Activated naive CD8-positive, alpha-beta T cell treated with anti-CD3 and anti-CD28 coated beads, Interleukin-2, amount 50 U/mL, for 24 hours (primary cell): ENCODE results near the gene HBP1.
"Not testable (repeated sequence)": the region's sequence is repeated elsewhere in the genome, so short reads cannot be mapped to it uniquely, and the experiment has no call there.

Source experiments
- ATAC-seq: fragments of 150-1000 bp; cut with Tn5 transposase; one replicate; pipeline ENCODE4 v1.10.0; 2021
- DNase-seq: peaks from one replicate; pipeline ENCODE4 v3.0.0; 2021
- H3K27ac Mint-ChIP-seq: one replicate; pipeline ENCODE4 v1.8.0; 2021; ENCODE audit warnings: mild to moderate bottlenecking, mixed read lengths
- H3K27me3 Mint-ChIP-seq: one replicate; pipeline ENCODE4 v1.8.0; 2021; ENCODE audit warnings: mixed read lengths
- H3K36me3 Mint-ChIP-seq: one replicate; pipeline ENCODE4 v1.8.0; 2021; ENCODE audit warnings: low read depth, mixed read lengths
- H3K4me1 Mint-ChIP-seq: one replicate; pipeline ENCODE4 v1.8.0; 2021; ENCODE audit warnings: mixed read lengths
- H3K4me3 Mint-ChIP-seq: one replicate; pipeline ENCODE4 v1.8.0; 2021; ENCODE audit warnings: mild to moderate bottlenecking, moderate library complexity, mixed read lengths
- H3K9me3 Mint-ChIP-seq: one replicate; pipeline ENCODE4 v1.8.0; 2021; ENCODE audit warnings: mixed read lengths

The HBP1 gene

DNA sequence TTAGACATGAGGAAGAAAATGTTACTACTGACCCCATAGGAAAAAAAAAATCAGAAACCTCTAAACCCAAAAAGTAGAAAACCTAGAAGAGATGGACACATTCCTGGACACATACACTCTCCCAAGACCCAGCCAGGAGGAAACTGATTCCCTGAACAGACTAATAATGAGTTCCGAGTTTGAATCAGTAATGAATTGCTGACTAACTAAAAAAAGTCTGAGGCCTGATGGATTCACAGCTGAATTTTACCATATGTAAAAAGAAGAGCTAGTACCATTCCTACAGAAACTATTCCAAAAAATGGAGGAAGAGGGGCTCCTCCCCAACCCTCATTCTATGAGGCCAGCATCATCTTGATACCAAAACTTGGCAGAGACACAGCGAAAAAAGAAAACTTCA lies 75.8 kb downstream of the HBP1 start:
- Mint-ChIP-seq H3K36me3 (peaks cover 54% of the 10 kb centered on the region), H3K4me3 (no peak overlapping the region), H3K27me3 (no peaks in the 10 kb centered on the region), H3K4me1 (no peaks in the 10 kb centered on the region), H3K27ac (no peak overlapping the region), H3K9me3 (peaks cover 7% of the 10 kb centered on the region)
- DNase-seq = no peak
- ATAC-seq = no peak

DNA sequence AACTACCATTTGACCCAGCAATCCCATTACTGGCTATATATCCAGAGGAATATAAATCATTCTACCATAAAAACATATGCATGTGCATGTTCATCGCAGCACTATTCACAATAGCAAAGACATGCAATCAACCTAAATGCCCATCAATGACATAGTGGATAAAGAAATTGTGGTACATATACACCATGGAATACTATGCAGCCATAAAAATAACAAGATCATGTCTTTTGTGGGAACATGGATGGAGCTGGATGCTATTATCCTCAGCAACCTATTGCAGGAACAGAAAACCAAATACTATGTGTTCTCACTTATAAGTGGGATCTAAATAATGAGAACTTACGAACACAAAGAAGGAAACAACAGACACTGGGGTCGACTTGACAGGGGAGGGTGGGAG lies 78.0 kb downstream of the HBP1 start:
- not testable (repeated sequence) for H3K27me3 Mint-ChIP-seq, H3K9me3 Mint-ChIP-seq, H3K27ac Mint-ChIP-seq, H3K4me3 Mint-ChIP-seq, DNase-seq, H3K4me1 Mint-ChIP-seq, ATAC-seq
- peaks cover 53% of the 10 kb centered on the region for H3K36me3 Mint-ChIP-seq

DNA sequence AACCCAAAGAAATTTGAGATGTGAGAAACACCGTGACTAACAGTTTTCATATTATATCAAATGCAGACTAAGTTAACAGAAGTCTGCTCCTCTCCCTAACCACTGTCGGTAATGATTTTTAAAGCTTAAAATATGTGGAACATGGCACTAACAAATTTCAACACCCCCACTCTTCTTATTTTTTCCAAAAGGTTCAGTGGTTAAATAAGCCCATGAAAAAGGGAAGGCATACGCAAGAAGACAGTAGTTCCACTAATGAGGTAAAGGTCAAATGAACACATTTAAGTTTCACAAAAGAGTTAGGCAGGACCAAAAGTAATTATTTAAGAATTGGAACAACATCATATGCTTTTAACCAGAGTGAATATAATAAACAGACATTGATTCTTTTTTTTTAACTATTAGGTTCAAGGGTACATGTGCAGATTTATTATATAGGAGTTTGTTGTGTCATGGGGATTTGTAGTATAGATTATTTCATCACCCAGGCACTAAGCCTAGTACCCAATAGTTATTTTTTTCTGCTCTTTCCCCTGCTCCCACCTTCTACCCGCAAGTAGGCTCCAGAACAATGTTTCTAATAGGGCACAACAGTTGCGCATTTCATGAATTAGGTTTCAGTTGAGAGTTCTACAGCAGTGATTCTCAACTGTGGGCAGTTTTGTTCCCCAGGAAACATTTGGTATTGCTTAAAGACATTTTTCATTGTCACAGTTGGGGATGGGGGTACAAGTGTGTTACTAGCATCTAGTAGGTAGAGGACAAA lies 79.9 kb downstream of the HBP1 start:
- H3K4me1 Mint-ChIP-seq = no peaks in the 10 kb centered on the region
- peaks cover 44% of the 10 kb centered on the region for H3K36me3 Mint-ChIP-seq
- no peak overlapping the region for H3K27ac Mint-ChIP-seq
- no peak overlapping the region for H3K4me3 Mint-ChIP-seq
- DNase-seq (no peak), ATAC-seq (no peak)
- H3K27me3 Mint-ChIP-seq = no peaks in the 10 kb centered on the region
- peaks cover 7% of the 10 kb centered on the region for H3K9me3 Mint-ChIP-seq

DNA sequence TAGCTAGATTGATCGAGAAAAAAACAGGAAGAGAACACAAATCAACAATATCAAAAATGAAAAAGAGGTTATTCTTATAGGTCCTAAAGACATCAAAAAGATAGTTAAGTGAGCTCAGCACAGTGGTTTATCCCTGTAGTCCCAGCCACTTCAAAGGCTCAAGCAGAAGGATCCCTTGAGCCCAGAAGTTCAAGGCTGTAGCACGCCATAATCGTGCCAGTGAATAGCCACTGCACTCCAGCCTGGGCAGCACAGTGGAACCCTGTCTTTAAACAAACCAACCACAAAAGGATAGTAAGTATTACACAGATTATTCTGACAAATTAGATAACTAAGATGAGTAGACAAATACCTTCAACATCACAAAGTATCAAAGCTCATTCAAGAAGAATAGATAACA lies 83.2 kb downstream of the HBP1 start:
- ATAC-seq (no peak), DNase-seq (no peak)
- Mint-ChIP-seq H3K36me3 (peaks cover 15% of the 10 kb centered on the region), H3K4me1 (no peaks in the 10 kb centered on the region), H3K4me3 (no peak overlapping the region), H3K27ac (no peak overlapping the region), H3K27me3 (no peaks in the 10 kb centered on the region), H3K9me3 (no peaks in the 10 kb centered on the region)
